GM13977 (cell line): ENCODE results near the gene TRAPPC3L.

Experiments
- DNase-seq: peaks from one replicate; pipeline ENCODE4 v3.0.0; 2012; ENCODE audit warnings: low spot score
- CTCF ChIP-seq: IDR thresholded peaks from 2 replicates; pipeline ENCODE4 v1.5.1; 2012; ENCODE audit warnings: mild to moderate bottlenecking, control low read depth; ENCODE audit not compliant: insufficient read depth; ENCODE audit errors: extremely low read depth, missing control alignments
- in situ Hi-C: fragments of 300-500 bp; cut with MboI; formaldehyde crosslinking; loops from one replicate; pipeline ENCODE4 v1.12.0; 2022; ENCODE audit warnings: low sequenced_read_pairs, low pct_unique_long_range_greater_than_20kb, mixed read lengths, inconsistent platforms; ENCODE audit not compliant: unreplicated experiment

Gene TRAPPC3L

DNA sequence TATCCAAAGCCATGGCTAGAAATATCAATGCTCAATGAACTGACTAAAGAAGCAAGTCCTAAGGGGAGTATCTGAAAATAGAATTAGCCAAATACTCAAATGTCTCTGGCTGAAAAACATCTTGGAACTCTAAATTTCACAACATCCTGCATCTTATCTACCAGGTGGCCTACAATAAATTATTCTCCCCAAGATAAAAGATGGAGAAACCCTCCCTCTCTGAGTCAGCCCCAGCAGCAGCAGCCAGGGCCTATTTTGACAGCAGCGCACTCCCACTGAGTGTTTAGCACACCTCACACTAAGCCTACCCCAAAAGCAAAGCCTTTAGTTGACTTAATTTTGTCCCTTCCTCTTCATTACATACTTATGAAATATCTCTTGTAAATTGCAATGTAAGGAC, 78.4 kb downstream of the TRAPPC3L start:
- in situ Hi-C loops, result no loop called here
- no peak for TF ChIP-seq CTCF

DNA sequence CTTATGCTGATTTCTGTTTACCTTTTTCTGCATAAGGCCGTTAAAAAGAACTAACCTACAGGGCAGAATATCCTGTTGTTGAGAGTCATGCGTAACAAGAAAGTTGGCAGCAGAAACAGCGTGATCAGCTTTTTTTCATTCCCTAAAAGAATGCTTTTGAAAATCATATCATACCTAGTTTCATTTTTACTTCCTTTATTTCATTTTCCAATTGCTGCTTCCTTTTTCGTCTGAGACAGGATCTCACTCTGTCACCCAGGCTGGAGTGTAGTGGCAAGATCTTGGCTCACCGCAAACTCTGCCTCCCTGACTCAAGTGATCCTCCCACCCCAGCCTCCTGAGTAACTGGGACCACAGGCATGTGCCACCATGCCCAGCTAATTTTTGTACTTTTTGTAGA, 80.2 kb downstream of the TRAPPC3L start:
- no peak for DNase-seq
- no peak for TF ChIP-seq CTCF
- in situ Hi-C loops, result no loop called here

More for the DNA sequence above, 78.4 kb downstream of the TRAPPC3L start:
- no peak for DNase-seq

GRCh38 chr6:116463301-116463700, 82.2 kb downstream of the TRAPPC3L start:
- in situ Hi-C loops, result no loop called here
- TF ChIP-seq CTCF, result no peak
- DNase-seq, result no peak

DNA sequence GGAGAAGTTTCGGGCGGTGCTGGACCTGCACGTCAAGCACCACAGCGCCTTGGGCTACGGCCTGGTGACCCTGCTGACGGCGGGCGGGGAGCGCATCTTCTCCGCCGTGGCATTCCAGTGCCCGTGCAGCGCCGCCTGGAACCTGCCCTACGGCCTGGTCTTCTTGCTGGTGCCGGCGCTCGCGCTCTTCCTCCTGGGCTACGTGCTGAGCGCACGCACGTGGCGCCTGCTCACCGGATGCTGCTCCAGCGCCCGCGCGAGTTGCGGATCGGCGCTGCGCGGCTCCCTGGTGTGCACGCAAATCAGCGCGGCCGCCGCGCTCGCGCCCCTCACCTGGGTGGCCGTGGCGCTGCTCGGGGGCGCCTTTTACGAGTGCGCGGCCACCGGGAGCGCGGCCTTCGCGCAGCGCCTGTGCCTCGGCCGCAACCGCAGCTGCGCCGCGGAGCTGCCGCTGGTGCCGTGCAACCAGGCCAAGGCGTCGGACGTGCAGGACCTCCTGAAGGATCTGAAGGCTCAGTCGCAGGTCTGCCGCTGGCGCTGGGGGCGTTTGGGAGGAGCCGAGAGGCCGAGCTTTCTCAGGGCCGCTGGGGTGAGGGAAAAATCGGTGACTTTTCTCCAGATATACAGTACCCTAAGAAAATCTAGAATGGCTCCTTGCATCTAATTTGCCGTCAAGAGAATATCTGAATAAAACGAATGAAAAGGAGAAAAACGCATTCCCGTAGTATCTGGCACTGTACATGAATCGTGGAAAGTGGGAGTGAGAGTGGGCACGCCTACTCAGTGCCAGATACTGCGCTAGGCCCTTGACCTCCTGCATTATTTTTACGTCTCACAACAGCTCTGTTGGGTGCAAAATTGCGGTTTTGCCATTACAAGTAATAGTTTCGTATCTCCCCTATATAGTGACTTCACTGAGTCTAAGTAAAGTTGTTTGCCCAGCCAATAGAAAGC, 83.3 kb downstream of the TRAPPC3L start:
- DNase-seq, result peak; percentile 80
- in situ Hi-C loops, result no loop called here
- TF ChIP-seq CTCF, result no peak

DNA sequence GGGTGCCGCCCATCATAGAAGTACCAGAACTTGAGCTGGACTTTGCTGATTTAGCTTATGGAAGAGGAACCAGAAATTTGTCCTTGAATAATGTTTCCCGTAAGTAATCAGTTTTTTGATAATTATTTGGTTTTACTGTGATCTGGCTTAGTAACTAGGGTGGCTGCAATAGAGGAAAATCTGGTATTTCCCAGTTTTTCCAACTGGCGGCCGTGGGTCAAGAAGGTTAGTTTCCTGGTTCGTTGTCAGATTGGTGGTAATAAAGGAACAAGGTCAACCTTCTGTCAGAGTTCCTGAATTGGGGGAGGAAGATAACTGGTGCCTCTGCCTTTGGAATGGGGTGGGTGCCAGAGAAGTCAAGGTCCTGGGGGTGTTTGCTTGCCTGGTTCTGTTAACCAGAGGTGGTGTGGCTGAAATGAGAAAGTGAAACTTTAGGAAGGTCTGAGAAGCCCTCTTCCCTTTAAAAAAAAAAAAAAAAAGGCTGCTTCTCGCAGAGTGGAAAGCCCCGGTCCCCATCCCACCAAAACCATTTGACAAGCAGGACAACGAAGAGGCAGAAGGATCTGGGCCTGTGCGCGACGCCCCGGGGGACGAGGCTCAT, 84.1 kb downstream of the TRAPPC3L start, which contains the start of gene CALHM6:
Gene CALHM6, plus strand, starts transcription at position 45 of the 601 bp plus-strand sequence. Its CDS starts 555 bp downstream, at position 600.
- in situ Hi-C loops, result no loop called here
- TF ChIP-seq CTCF, result no peak
- no peak for DNase-seq

- in situ Hi-C loops, result no loop called here
- DNase-seq, result no peak
Measured at GRCh38 chr6:116459927-116460326, 85.6 kb downstream of the TRAPPC3L start.

More at GRCh38 chr6:116459927-116460326, 85.6 kb downstream of the TRAPPC3L start:
- no peak for TF ChIP-seq CTCF
